KMS-11 (cell line): ENCODE measurements around the gene BCKDHA.
"Not testable (repeated sequence)": the region's sequence is repeated elsewhere in the genome, so short reads cannot be mapped to it uniquely, and the experiment has no call there.

ENCODE experiments used
- H2AFZ ChIP-seq: fragments of 200-600 bp; sonication (generic); 2 replicates; pipeline ENCODE4 v1.6.1; 2016; ENCODE audit warnings: antibody characterized with exemption, mixed run types, low read depth
- H3K27ac ChIP-seq: fragments of 200-600 bp; sonication (generic); 2 replicates; pipeline ENCODE4 v1.6.1; 2016; ENCODE audit warnings: mild to moderate bottlenecking, mixed run types
- H3K27me3 ChIP-seq: fragments of 200-600 bp; sonication (generic); 2 replicates; pipeline ENCODE4 v1.6.1; 2017; ENCODE audit warnings: mild to moderate bottlenecking, low read depth, mixed run types, moderate library complexity; ENCODE audit not compliant: insufficient read depth
- H3K36me3 ChIP-seq: fragments of 200-600 bp; sonication (generic); 2 replicates; pipeline ENCODE4 v1.6.1; 2017; ENCODE audit warnings: mild to moderate bottlenecking, mixed run types; ENCODE audit not compliant: insufficient read depth
- H3K4me1 ChIP-seq: fragments of 200-600 bp; sonication (generic); 2 replicates; pipeline ENCODE4 v1.6.1; 2016; ENCODE audit warnings: mild to moderate bottlenecking, low read depth, mixed run types; ENCODE audit not compliant: poor library complexity, severe bottlenecking
- H3K4me2 ChIP-seq: fragments of 200-600 bp; sonication (generic); 2 replicates; pipeline ENCODE4 v1.7.0; 2016; ENCODE audit warnings: mild to moderate bottlenecking, mixed run types
- H3K4me3 ChIP-seq: fragments of 200-600 bp; sonication (generic); IDR thresholded peaks from 2 replicates; pipeline ENCODE4 v1.6.1; 2017; ENCODE audit warnings: low read depth, low read length, mixed read lengths; ENCODE audit not compliant: insufficient read depth
- H3K79me2 ChIP-seq: fragments of 200-600 bp; sonication (generic); 2 replicates; pipeline ENCODE4 v1.6.1; 2016; ENCODE audit warnings: low read depth, mixed run types; ENCODE audit not compliant: insufficient read depth
- H3K9ac ChIP-seq: fragments of 200-600 bp; sonication (generic); 2 replicates; pipeline ENCODE4 v1.6.1; 2016; ENCODE audit warnings: mild to moderate bottlenecking, mixed run types
- H4K20me1 ChIP-seq: fragments of 200-600 bp; sonication (generic); 2 replicates; pipeline ENCODE4 v1.6.1; 2016; ENCODE audit warnings: mild to moderate bottlenecking, mixed run types; ENCODE audit not compliant: insufficient read depth
- CTCF ChIP-seq: fragments of 200-600 bp; sonication (generic); conservative IDR thresholded peaks from 2 replicates; pipeline ENCODE4 v1.6.1; 2017; ENCODE audit warnings: low read depth, mild to moderate bottlenecking, antibody characterized with exemption, low read length, moderate library complexity, mixed read lengths

BCKDHA gene

GRCh38 chr19:41376998-41377365, 20.6 kb upstream of the BCKDHA start:
- no peak overlapping the region for H3K4me3 ChIP-seq
- no peak for TF ChIP-seq CTCF
- no peaks in the 10 kb centered on the region for H3K79me2 ChIP-seq
- H3K27me3 ChIP-seq: no peaks in the 10 kb centered on the region
- H3K27ac ChIP-seq: no peak overlapping the region
- no peak overlapping the region for H3K4me2 ChIP-seq
- H4K20me1 ChIP-seq: no peaks in the 10 kb centered on the region
- H2AFZ ChIP-seq: no peak overlapping the region
- peaks cover 6% of the 10 kb centered on the region for H3K4me1 ChIP-seq
- H3K36me3 ChIP-seq: no peaks in the 10 kb centered on the region
- no peak overlapping the region for H3K9ac ChIP-seq

GRCh38 chr19:41377977-41378709, 19.5 kb upstream of the BCKDHA start:
- Histone ChIP-seq H3K4me3 (no peak overlapping the region), H4K20me1 (no peaks in the 10 kb centered on the region), H3K36me3 (no peaks in the 10 kb centered on the region), H3K27ac (no peak overlapping the region), H3K4me2 (no peak overlapping the region), H2AFZ (no peak overlapping the region), H3K79me2 (no peaks in the 10 kb centered on the region), H3K4me1 (peaks cover 6% of the 10 kb centered on the region), H3K9ac (no peak overlapping the region), H3K27me3 (no peaks in the 10 kb centered on the region)
- TF ChIP-seq CTCF: no peak

GRCh38 chr19:41381536-41381935, 16.1 kb upstream of the BCKDHA start:
- H4K20me1 ChIP-seq, H3K4me2 ChIP-seq, H2AFZ ChIP-seq, H3K27ac ChIP-seq, H3K27me3 ChIP-seq, H3K36me3 ChIP-seq, H3K79me2 ChIP-seq, H3K9ac ChIP-seq, H3K4me1 ChIP-seq, H3K4me3 ChIP-seq: not testable (repeated sequence)

GRCh38 chr19:41384351-41384750, 13.3 kb upstream of the BCKDHA start:
- Histone ChIP-seq H3K4me2 (no peak overlapping the region), H3K9ac (no peak overlapping the region), H3K36me3 (no peaks in the 10 kb centered on the region)

More at GRCh38 chr19:41384351-41384750, 13.3 kb upstream of the BCKDHA start:
- TF ChIP-seq CTCF: no peak
- Histone ChIP-seq H3K27me3 (no peaks in the 10 kb centered on the region), H4K20me1 (no peaks in the 10 kb centered on the region), H3K79me2 (no peaks in the 10 kb centered on the region), H3K27ac (no peak overlapping the region), H3K4me3 (no peak overlapping the region), H3K4me1 (no peaks in the 10 kb centered on the region), H2AFZ (no peak overlapping the region)
